MM.1S (cell line): ENCODE measurements around the gene TNIK.

ENCODE experiments used
- DNase-seq: peaks from one replicate; pipeline ENCODE4 v3.0.0-alpha.2; 2015
- H2AFZ ChIP-seq: fragments of 300-600 bp; sonication (generic); 2 replicates; pipeline ENCODE4 v1.6.0; 2016; ENCODE audit warnings: antibody characterized with exemption, low read length
- H3F3A ChIP-seq: fragments of 300-600 bp; sonication (generic); 2 replicates; pipeline ENCODE4 v1.6.1; 2016; ENCODE audit warnings: mild to moderate bottlenecking, antibody characterized with exemption, low read length, moderate library complexity, mixed read lengths; ENCODE audit not compliant: insufficient read depth
- H3K27ac ChIP-seq: fragments of 300-600 bp; sonication (generic); 2 replicates; pipeline ENCODE4 v1.5.1; 2016; ENCODE audit warnings: mild to moderate bottlenecking, low read length
- H3K27me3 ChIP-seq: fragments of 300-600 bp; sonication (generic); replicated peaks from 2 replicates; pipeline ENCODE4 v1.6.0; 2016; ENCODE audit warnings: low read length; ENCODE audit not compliant: insufficient read depth
- H3K36me3 ChIP-seq: fragments of 300-600 bp; sonication (generic); replicated peaks from 2 replicates; pipeline ENCODE4 v1.6.1; 2016; ENCODE audit warnings: mild to moderate bottlenecking, low read length, mixed read lengths; ENCODE audit not compliant: insufficient read depth
- H3K4me1 ChIP-seq: fragments of 300-600 bp; sonication (generic); 2 replicates; pipeline ENCODE4 v1.6.1; 2016; ENCODE audit warnings: low read length, mixed read lengths
- H3K4me2 ChIP-seq: fragments of 300-600 bp; sonication (generic); 2 replicates; pipeline ENCODE4 v1.6.0; 2016; ENCODE audit warnings: low read depth, low read length
- H3K4me3 ChIP-seq: fragments of 300-600 bp; sonication (generic); 2 replicates; pipeline ENCODE4 v1.5.1; 2016; ENCODE audit warnings: low read length, mixed read lengths
- H3K79me2 ChIP-seq: fragments of 300-600 bp; sonication (generic); 2 replicates; pipeline ENCODE4 v1.6.1; 2016; ENCODE audit warnings: mixed run types, low read length, mixed read lengths
- H3K9ac ChIP-seq: fragments of 300-600 bp; sonication (generic); 2 replicates; pipeline ENCODE4 v1.6.1; 2016; ENCODE audit warnings: low read length, mixed read lengths
- H3K9me2 ChIP-seq: fragments of 300-600 bp; sonication (generic); replicated peaks from 2 replicates; pipeline ENCODE4 v1.6.1; 2016; ENCODE audit warnings: mild to moderate bottlenecking, low read length, mixed read lengths; ENCODE audit not compliant: insufficient read depth
- H3K9me3 ChIP-seq: fragments of 300-600 bp; sonication (generic); replicated peaks from 2 replicates; pipeline ENCODE4 v1.6.1; 2016; ENCODE audit warnings: mild to moderate bottlenecking, low read length, mixed read lengths; ENCODE audit not compliant: insufficient read depth
- H4K20me1 ChIP-seq: fragments of 300-600 bp; sonication (generic); 2 replicates; pipeline ENCODE4 v1.6.1; 2016; ENCODE audit warnings: mild to moderate bottlenecking, low read length, moderate library complexity, mixed read lengths; ENCODE audit not compliant: insufficient read depth
- CTCF ChIP-seq: fragments of 300-600 bp; sonication (generic); IDR thresholded peaks from 2 replicates; pipeline ENCODE4 v1.5.1; 2016; ENCODE audit warnings: antibody characterized with exemption, low read length, mixed read lengths
- EZH2 ChIP-seq: fragments of 300-600 bp; sonication (generic); optimal IDR thresholded peaks from 2 replicates; pipeline ENCODE3; 2017; ENCODE audit warnings: low read depth, mild to moderate bottlenecking, antibody characterized with exemption, low read length, mixed read lengths
- EZH2phosphoT487 ChIP-seq: fragments of 300-600 bp; sonication (generic); IDR thresholded peaks from 2 replicates; pipeline ENCODE4 v1.6.1; 2018; ENCODE audit warnings: antibody characterized with exemption, low read length

The TNIK gene

GRCh38 chr3:171354049-171354705 is 106.0 kb downstream of the TNIK start:
- DNase-seq: no peak
- Histone ChIP-seq H3K9ac (no peak overlapping the region), H3K9me3 (no peaks in the 10 kb centered on the region), H3K4me2 (no peak overlapping the region), H3K4me1 (no peaks in the 10 kb centered on the region), H3K27me3 (no peaks in the 10 kb centered on the region), H3K4me3 (no peak overlapping the region), H2AFZ (no peak overlapping the region), H3F3A (no peaks in the 10 kb centered on the region), H3K36me3 (no peaks in the 10 kb centered on the region), H3K9me2 (no peaks in the 10 kb centered on the region), H3K79me2 (no peaks in the 10 kb centered on the region), H3K27ac (no peak overlapping the region), H4K20me1 (no peaks in the 10 kb centered on the region)
- TF ChIP-seq CTCF (no peak), EZH2 (no peak), EZH2phosphoT487 (no peak)

GRCh38 chr3:171353423-171353822 is 106.8 kb downstream of the TNIK start:
- Histone ChIP-seq H3K9me3 (no peaks in the 10 kb centered on the region), H3K4me3 (no peak overlapping the region), H3K27ac (no peak overlapping the region), H3K27me3 (no peaks in the 10 kb centered on the region), H3K79me2 (no peaks in the 10 kb centered on the region), H3K9me2 (no peaks in the 10 kb centered on the region), H4K20me1 (no peaks in the 10 kb centered on the region), H3K4me2 (no peak overlapping the region), H3K4me1 (no peaks in the 10 kb centered on the region), H2AFZ (no peak overlapping the region), H3K36me3 (no peaks in the 10 kb centered on the region), H3K9ac (no peak overlapping the region), H3F3A (no peaks in the 10 kb centered on the region)
- TF ChIP-seq EZH2: no peak
- TF ChIP-seq EZH2phosphoT487: no peak
- TF ChIP-seq CTCF: no peak
- DNase-seq: no peak

- no peaks in the 10 kb centered on the region for H3K9me3 ChIP-seq
- H3K36me3 ChIP-seq: no peaks in the 10 kb centered on the region
- no peaks in the 10 kb centered on the region for H3K9me2 ChIP-seq
- H3K27ac ChIP-seq: no peak overlapping the region
- H2AFZ ChIP-seq: no peak overlapping the region
- no peak for DNase-seq
- H3K4me1 ChIP-seq: no peaks in the 10 kb centered on the region
- no peak overlapping the region for H3K4me3 ChIP-seq
- no peaks in the 10 kb centered on the region for H3F3A ChIP-seq
- no peaks in the 10 kb centered on the region for H3K79me2 ChIP-seq
- H3K27me3 ChIP-seq: no peaks in the 10 kb centered on the region
- H3K4me2 ChIP-seq: no peak overlapping the region
- no peaks in the 10 kb centered on the region for H4K20me1 ChIP-seq
- no peak overlapping the region for H3K9ac ChIP-seq
- TF ChIP-seq EZH2phosphoT487 (no peak), CTCF (no peak), EZH2 (no peak)
Measured at GRCh38 chr3:171352387-171352935, 107.7 kb downstream of the TNIK start.
